ENCODE data around the gene CAPSL.
"Not testable (repeated sequence)": the region's sequence is repeated elsewhere in the genome, so short reads cannot be mapped to it uniquely, and the experiment has no call there.

The CAPSL gene

GRCh38 chr5:35938568-35939227 is at the start of gene CAPSL:
TSS of gene CAPSL (minus strand) at chr5:35938622. CDS start at chr5:35921120, 17,502 bp downstream.
- in situ Hi-C loops (cut with MboI; ENCODE audit: low sequenced_read_pairs) = no loop called here

GRCh38 chr5:35987776-35988175 is 49.4 kb upstream of the CAPSL start:
- in situ Hi-C loops (cut with MboI; ENCODE audit: low sequenced_read_pairs) = no loop called here

- in situ Hi-C loops (cut with MboI; ENCODE audit: low sequenced_read_pairs) = no loop called here
These were observed 41.3 kb upstream of the CAPSL start for GRCh38 chr5:35979715-35980114.

GRCh38 chr5:35976859-35977258 is 38.4 kb upstream of the CAPSL start:
- in situ Hi-C loops (cut with MboI; ENCODE audit: low sequenced_read_pairs) = not testable (repeated sequence)

GRCh38 chr5:35974570-35974969 is 36.1 kb upstream of the CAPSL start:
- in situ Hi-C loops (cut with MboI; ENCODE audit: low sequenced_read_pairs) = no loop called here

- in situ Hi-C loops (cut with MboI; ENCODE audit: low sequenced_read_pairs) = no loop called here
These were observed 33.4 kb upstream of the CAPSL start for GRCh38 chr5:35971878-35972210.

GRCh38 chr5:35971186-35971877 is 32.9 kb upstream of the CAPSL start:
- in situ Hi-C loops (cut with MboI; ENCODE audit: low sequenced_read_pairs) = no loop called here

GRCh38 chr5:35963381-35963843 is 25.0 kb upstream of the CAPSL start:
- in situ Hi-C loops (cut with MboI; ENCODE audit: low sequenced_read_pairs) = no loop called here

- in situ Hi-C loops (cut with MboI; ENCODE audit: low sequenced_read_pairs) = no loop called here
These were observed 21.9 kb upstream of the CAPSL start for GRCh38 chr5:35960328-35960727.

- in situ Hi-C loops (cut with MboI; ENCODE audit: low sequenced_read_pairs) = no loop called here
These were observed 18.0 kb upstream of the CAPSL start for GRCh38 chr5:35956429-35956828.

GRCh38 chr5:35954175-35954574 is 15.8 kb upstream of the CAPSL start:
- in situ Hi-C loops (cut with MboI; ENCODE audit: low sequenced_read_pairs) = no loop called here

- in situ Hi-C loops (cut with MboI; ENCODE audit: low sequenced_read_pairs) = no loop called here
These were observed 8.7 kb upstream of the CAPSL start for GRCh38 chr5:35947085-35947484.

- in situ Hi-C loops (cut with MboI; ENCODE audit: low sequenced_read_pairs) = no loop called here
These were observed 1.2 kb upstream of the CAPSL start for GRCh38 chr5:35939639-35940038.

- in situ Hi-C loops (cut with MboI; ENCODE audit: low sequenced_read_pairs) = no loop called here
These were observed 11.9 kb downstream of the CAPSL start for GRCh38 chr5:35926389-35927051.

- in situ Hi-C loops (cut with MboI; ENCODE audit: low sequenced_read_pairs) = no loop called here
These were observed 13.3 kb downstream of the CAPSL start for GRCh38 chr5:35924950-35925722.

GRCh38 chr5:35924122-35924949 is 14.1 kb downstream of the CAPSL start:
- in situ Hi-C loops (cut with MboI; ENCODE audit: low sequenced_read_pairs) = no loop called here

- in situ Hi-C loops (cut with MboI; ENCODE audit: low sequenced_read_pairs) = no loop called here
These were observed 16.0 kb downstream of the CAPSL start for GRCh38 chr5:35922468-35922867.

- in situ Hi-C loops (cut with MboI; ENCODE audit: low sequenced_read_pairs) = no loop called here
These were observed 16.5 kb downstream of the CAPSL start for GRCh38 chr5:35921930-35922329.

- in situ Hi-C loops (cut with MboI; ENCODE audit: low sequenced_read_pairs) = no loop called here
These were observed 17.5 kb downstream of the CAPSL start for GRCh38 chr5:35920890-35921289.

GRCh38 chr5:35919191-35919590 is 19.2 kb downstream of the CAPSL start:
- in situ Hi-C loops (cut with MboI; ENCODE audit: low sequenced_read_pairs) = no loop called here

Measured in hTERT RPE-1 (cell line).